Transverse colon (tissue), 4 donors: ENCODE data around the gene CHRD. TPM values are rescaled to one million over a fixed set of nuclear protein-coding genes. Genes with fewer than 3 reads are reported as not detected.

Experiments
- DNase-seq: peaks from one replicate; pipeline ENCODE4 v3.0.0-alpha.2; 2019
- H3K27ac ChIP-seq, 4 donors: fragments of 200-600 bp; sonication (generic); 2 replicates each; pipeline ENCODE4 v1.5.1; 2016 to 2018; ENCODE audit warnings: inconsistent platforms in 4 of 4
- H3K27me3 ChIP-seq: fragments of 200-600 bp; sonication (generic); 2 replicates; pipeline ENCODE4 v1.5.1; 2017; ENCODE audit warnings: inconsistent platforms
- H3K36me3 ChIP-seq, 4 donors: fragments of 200-600 bp; sonication (generic); 2 replicates each; pipeline ENCODE4 v1.5.1; 2017 to 2019; ENCODE audit warnings: inconsistent platforms in 4 of 4
- H3K4me1 ChIP-seq, 4 donors: fragments of 200-600 bp; sonication (generic); 2 replicates each; pipeline ENCODE4 v1.5.1; 2017 to 2020; ENCODE audit warnings: inconsistent platforms in 4 of 4
- H3K4me3 ChIP-seq, 4 donors: fragments of 200-600 bp; sonication (generic); 1 replicate in 1 of 4; 2 replicates in 3 of 4; pipeline versions ENCODE4 v1.5.1 to v1.6.1; 2017 to 2019; ENCODE audit warnings: inconsistent platforms in 4 of 4
- H3K9me3 ChIP-seq, 2 donors: fragments of 200-600 bp; sonication (generic); 2 replicates each; pipeline ENCODE4 v1.5.1; 2017 to 2019; ENCODE audit warnings: inconsistent platforms in 2 of 2
- CTCF ChIP-seq, 5 experiments: fragments of 200-600 bp in 3 of 5; fragments of 450-650 bp in 2 of 5; sonication (generic) in 3 of 5; IDR thresholded peaks; 1 replicate in 2 of 5; 2 replicates in 3 of 5; pipeline ENCODE4 v1.5.1; 2016 to 2017; ENCODE audit warnings: antibody characterized with exemption in 5 of 5, inconsistent platforms in 3 of 5, mild to moderate bottlenecking in 2 of 5, moderate library complexity in 1 of 5
- EP300 ChIP-seq: sonication (generic); formaldehyde crosslinking; IDR thresholded peaks from one replicate; pipeline ENCODE4 v1.6.1; 2017; ENCODE audit warnings: antibody characterized with exemption, low read depth
- POLR2A ChIP-seq: fragments of 450-650 bp; IDR thresholded peaks from one replicate; pipeline ENCODE4 v1.6.1; 2016; ENCODE audit warnings: antibody characterized with exemption, mild to moderate bottlenecking, moderate library complexity
- POLR2AphosphoS5 ChIP-seq, 3 donors: sonication (generic); formaldehyde crosslinking; IDR thresholded peaks; one replicate each; pipeline ENCODE4 v1.6.1; 2016; ENCODE audit warnings: antibody characterized with exemption in 3 of 3
- WGBS, 2 donors: methylation state at CpG; one replicate each; pipeline ENCODE4 v1.1.5; 2018; ENCODE audit warnings: low coverage in 1 of 2; 5-methylcytosine and 5-hydroxymethylcytosine counted together
- in situ Hi-C, 4 donors: fragments of 200-750 bp; cut with MboI; loops; one replicate each; pipeline versions ENCODE4 v1.15.0 to v1.15.1; 2017; ENCODE audit warnings: low sequenced_read_pairs in 3 of 4, low pct_ligation_motif_present in 1 of 4, low pct_unique_long_range_greater_than_20kb in 1 of 4
- intact Hi-C: fragments of 100-400 bp; cut with DNase I; formaldehyde crosslinking; loops from one replicate; pipeline ENCODE4 v1.15.1; 2023; ENCODE audit warnings: low total_unique reads
- total RNA-seq, 4 donors: library from RNA; depleted of rRNA; stranded (reverse); fragments of >200 nt; gene quantifications; one replicate each; pipeline ENCODE4 v1.1.0, GENCODE V29; 2016

Gene CHRD
- total RNA-seq, 4 donors from 2014 or later, result 1.9 to 7.0 (median 4.5) TPM

- Histone ChIP-seq H3K4me1 (peaks cover 0 to 12% (median 0%) of the 10 kb centered on the region in 4 donors), H3K4me3 (no peak overlapping the region), H3K9me3 (no peaks in the 10 kb centered on the region), H3K27me3 (peaks cover 20% of the 10 kb centered on the region), H3K27ac (no peak overlapping the region), H3K36me3 (peaks cover 0 to 4% (median 2%) of the 10 kb centered on the region in 4 donors)
- WGBS, 2 donors, result 45% methylated on average over 5 of the region's 5 CpGs; no CpG with 5 or more reads in 1 of the 2 donors
- TF ChIP-seq POLR2AphosphoS5 (IDR thresholded peaks at IDR 0.05) (no peak), POLR2A (no peak), EP300 (no peak), CTCF (IDR thresholded peaks at IDR 0.05) (no peak)
- intact Hi-C loops, result loop anchor here (5.0 kb wide), 1 partner anchor 169 kb away; no protein-coding TSS in a partner anchor
- in situ Hi-C loops, result loop anchor here in 1 of 4 donors (10.0 to 25.0 kb wide), 2 partner anchors 162 to 414 kb away; no protein-coding TSS in a partner anchor
- DNase-seq, result no peak
Measured at GRCh38 chr3:184372911-184373310, 6.9 kb upstream of the CHRD start.

- in situ Hi-C loops (loop anchor here in 1 of 4 donors (10.0 to 25.0 kb wide), 2 partner anchors 161 to 414 kb away; no protein-coding TSS in a partner anchor), intact Hi-C loops (loop anchor here (5.0 kb wide), 1 partner anchor 169 kb away; no protein-coding TSS in a partner anchor)
- 82% methylated on average over 6 of the region's 6 CpGs; no CpG with 5 or more reads in 1 of the 2 donors for WGBS, 2 donors
- DNase-seq, result no peak
- H3K9me3 ChIP-seq, result no peaks in the 10 kb centered on the region
- TF ChIP-seq EP300 (no peak), CTCF (IDR thresholded peaks at IDR 0.05) (no peak), POLR2AphosphoS5 (IDR thresholded peaks at IDR 0.05) (no peak), POLR2A (no peak)
- peaks cover 0 to 4% (median 0%) of the 10 kb centered on the region in 4 donors for H3K36me3 ChIP-seq
- no peak overlapping the region for H3K27ac ChIP-seq
- no peak overlapping the region for H3K4me3 ChIP-seq
- peaks cover 0 to 16% (median 0%) of the 10 kb centered on the region in 4 donors for H3K4me1 ChIP-seq
- peaks cover 25% of the 10 kb centered on the region for H3K27me3 ChIP-seq
Measured at GRCh38 chr3:184373422-184373821, 6.4 kb upstream of the CHRD start.

- in situ Hi-C loops, result loop anchor here in 2 of 4 donors (10.0 to 25.0 kb wide), 2 partner anchors 159 to 411 kb away; no protein-coding TSS in a partner anchor
- 83 to 84% methylated on average over 8 to 12 of the region's 12 CpGs for WGBS, 2 donors
Measured at GRCh38 chr3:184375747-184376461, 4.0 kb upstream of the CHRD start.

More at GRCh38 chr3:184375747-184376461, 4.0 kb upstream of the CHRD start:
- DNase-seq, result no peak
- H3K36me3 ChIP-seq, result no peaks in the 10 kb centered on the region
- no peak overlapping the region for H3K27ac ChIP-seq
- H3K9me3 ChIP-seq, result no peaks in the 10 kb centered on the region
- H3K4me3 ChIP-seq, result no peak overlapping the region
- peaks cover 46% of the 10 kb centered on the region for H3K27me3 ChIP-seq
- TF ChIP-seq POLR2AphosphoS5 (IDR thresholded peaks at IDR 0.05) (no peak), EP300 (no peak), POLR2A (no peak), CTCF (IDR thresholded peaks at IDR 0.05) (no peak)
- intact Hi-C loops, result no loop called here
- peaks cover 4 to 27% (median 6%) of the 10 kb centered on the region in 4 donors for H3K4me1 ChIP-seq
